ENCODE results near the gene DDX51.

DDX51 gene

GRCh38 chr12:132165584-132165983, 21.5 kb upstream of the DDX51 start:
- Histone ChIP-seq H3K36me3 (replicated peaks) (no peaks in the 10 kb centered on the region), H3K27ac (no peak overlapping the region), H3K27me3 (replicated peaks) (no peaks in the 10 kb centered on the region), H3K4me3 (ENCODE audit: low read depth, low read length) (no peak overlapping the region)
- DNase-seq = no peak
- in situ Hi-C loops (cut with HindIII; ENCODE audit: low pct_ligation_motif_present, low sequenced_read_pairs) = no loop called here
- TF ChIP-seq CTCF (IDR thresholded peaks at IDR 0.05; ENCODE audit: low read depth, low read length, missing control alignments) = no peak

GRCh38 chr12:132164426-132164825, 20.3 kb upstream of the DDX51 start:
- H3K27me3 ChIP-seq (replicated peaks) = no peaks in the 10 kb centered on the region
- no peaks in the 10 kb centered on the region for H3K36me3 ChIP-seq (replicated peaks)
- no peak for TF ChIP-seq CTCF (IDR thresholded peaks at IDR 0.05; ENCODE audit: low read depth, low read length, missing control alignments)
- in situ Hi-C loops (cut with HindIII; ENCODE audit: low pct_ligation_motif_present, low sequenced_read_pairs) = no loop called here
- no peak overlapping the region for H3K4me3 ChIP-seq (ENCODE audit: low read depth, low read length)
- H3K27ac ChIP-seq = no peak overlapping the region
- no peak for DNase-seq

- Histone ChIP-seq H3K36me3 (replicated peaks) (no peaks in the 10 kb centered on the region), H3K4me3 (ENCODE audit: low read depth, low read length) (no peak overlapping the region), H3K27ac (no peak overlapping the region), H3K27me3 (replicated peaks) (no peaks in the 10 kb centered on the region)
- in situ Hi-C loops (cut with HindIII; ENCODE audit: low pct_ligation_motif_present, low sequenced_read_pairs) = no loop called here
- no peak for DNase-seq
- peak; percentile 49 for TF ChIP-seq CTCF (IDR thresholded peaks at IDR 0.05; ENCODE audit: low read depth, low read length, missing control alignments)
Observed at GRCh38 chr12:132163911-132164288, 19.8 kb upstream of the DDX51 start.

GRCh38 chr12:132163041-132163910, 19.2 kb upstream of the DDX51 start:
- H3K27me3 ChIP-seq (replicated peaks) = no peaks in the 10 kb centered on the region
- no peak for TF ChIP-seq CTCF (IDR thresholded peaks at IDR 0.05; ENCODE audit: low read depth, low read length, missing control alignments)
- H3K4me3 ChIP-seq (ENCODE audit: low read depth, low read length) = no peak overlapping the region
- DNase-seq = no peak
- in situ Hi-C loops (cut with HindIII; ENCODE audit: low pct_ligation_motif_present, low sequenced_read_pairs) = no loop called here
- no peaks in the 10 kb centered on the region for H3K36me3 ChIP-seq (replicated peaks)
- H3K27ac ChIP-seq = no peak overlapping the region

- no peak for TF ChIP-seq CTCF (IDR thresholded peaks at IDR 0.05; ENCODE audit: low read depth, low read length, missing control alignments)
- Histone ChIP-seq H3K27me3 (replicated peaks) (no peaks in the 10 kb centered on the region), H3K27ac (no peak overlapping the region), H3K36me3 (replicated peaks) (no peaks in the 10 kb centered on the region), H3K4me3 (ENCODE audit: low read depth, low read length) (no peak overlapping the region)
- peak; percentile 67 for DNase-seq
- in situ Hi-C loops (cut with HindIII; ENCODE audit: low pct_ligation_motif_present, low sequenced_read_pairs) = no loop called here
Observed at GRCh38 chr12:132162508-132163031, 18.5 kb upstream of the DDX51 start.
